NCI-H345 (cell line): Measurements from ENCODE around the gene CTIF.

Experiments
- DNase-seq: peaks from one replicate; lab custom pipeline; 2025; lab: John Stamatoyannopoulos, UW

The CTIF gene

DNA sequence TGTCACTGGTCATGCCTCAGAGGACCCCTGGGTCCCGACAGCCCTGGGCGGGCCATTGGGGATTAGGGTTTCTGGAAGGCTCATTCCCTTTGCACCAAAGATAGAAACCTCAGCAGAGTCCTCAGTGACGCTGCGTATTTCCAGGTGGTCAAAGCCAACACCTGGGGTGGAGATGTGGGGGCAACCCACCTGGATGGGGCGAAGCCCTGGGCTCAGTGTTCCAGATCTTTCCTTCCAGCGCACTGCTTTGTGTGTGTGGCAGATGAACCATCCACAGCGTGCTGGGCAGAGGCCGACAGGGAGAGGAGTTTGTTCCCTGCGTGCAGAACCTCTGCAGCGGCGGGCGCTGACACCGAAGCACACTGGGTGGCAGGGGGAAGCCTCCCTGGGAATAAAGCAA is 143.9 kb downstream of the CTIF start:
- DNase-seq, result no peak

DNA sequence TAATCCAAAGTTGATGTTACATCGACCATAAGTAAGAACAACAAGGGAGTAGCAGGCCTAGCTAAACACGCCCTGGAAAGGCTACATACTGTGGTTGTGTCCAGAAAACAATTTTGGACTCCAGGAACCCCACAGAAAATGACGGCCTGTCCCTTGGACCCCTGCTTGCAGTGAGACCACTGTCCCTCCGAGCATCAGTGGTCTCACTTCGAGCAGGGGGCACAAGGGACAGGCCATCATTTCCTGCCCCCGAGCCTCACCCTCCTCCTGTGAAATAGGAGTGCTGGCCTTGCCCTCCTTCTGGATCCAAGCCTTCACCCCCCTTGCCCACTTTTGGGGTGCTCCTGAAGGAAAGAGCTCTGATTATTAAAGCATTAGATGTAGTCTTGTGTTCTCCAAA is 144.4 kb downstream of the CTIF start:
- no peak for DNase-seq

DNA sequence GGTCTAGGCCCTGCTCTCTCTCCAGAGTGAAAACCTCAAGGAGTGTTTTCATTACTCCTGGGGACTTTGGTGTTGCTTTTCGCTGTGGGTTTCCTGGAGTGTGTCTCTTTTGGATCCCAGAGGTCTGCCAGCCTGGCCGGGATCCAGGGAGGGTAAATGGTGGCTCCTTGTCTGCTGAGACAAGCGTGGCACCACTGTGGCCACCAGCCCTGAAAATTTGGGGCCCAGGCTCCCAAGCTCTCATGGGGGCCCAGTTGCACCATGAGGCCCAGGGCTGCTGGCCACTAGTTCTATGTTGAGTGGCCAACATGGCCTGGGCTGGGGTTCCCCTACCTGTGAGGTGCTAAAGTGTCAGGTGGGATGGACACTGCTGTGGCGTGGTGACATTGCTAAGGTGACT is 144.8 kb downstream of the CTIF start:
- no peak for DNase-seq

DNA sequence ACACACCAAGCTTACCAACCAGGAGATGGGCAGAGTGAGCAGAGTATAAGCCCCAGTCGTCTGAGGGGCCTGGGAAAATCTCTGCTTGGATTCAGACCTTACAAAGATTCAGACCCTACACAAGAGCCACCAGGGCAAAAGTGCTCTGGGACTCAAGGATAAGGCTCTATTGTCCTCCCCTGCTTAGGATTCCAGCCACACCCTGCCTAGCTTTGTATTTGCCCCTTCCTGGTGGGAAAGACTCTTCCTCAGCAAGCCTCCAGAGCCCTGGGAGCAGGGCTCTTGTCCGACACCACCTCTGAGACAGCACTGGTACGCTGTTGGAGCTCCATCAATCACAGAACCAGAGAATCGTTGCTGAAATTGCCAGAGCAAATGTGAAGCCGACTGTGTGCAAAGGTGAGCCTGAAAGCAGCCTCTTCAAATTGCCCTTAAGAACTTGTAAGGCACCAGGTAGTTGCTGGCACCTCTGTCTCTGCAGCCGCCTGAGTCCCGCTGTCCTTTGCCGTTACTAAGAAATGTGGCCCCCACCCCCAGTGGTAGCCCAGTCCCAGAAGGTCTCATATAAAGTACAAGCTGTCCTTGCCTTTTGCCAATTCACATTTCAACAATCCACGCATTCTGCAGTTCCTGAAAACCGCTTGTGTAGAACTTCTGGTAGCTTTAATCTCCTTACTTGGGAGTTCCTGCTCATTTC is 148.7 kb downstream of the CTIF start:
- DNase-seq, result no peak

DNA sequence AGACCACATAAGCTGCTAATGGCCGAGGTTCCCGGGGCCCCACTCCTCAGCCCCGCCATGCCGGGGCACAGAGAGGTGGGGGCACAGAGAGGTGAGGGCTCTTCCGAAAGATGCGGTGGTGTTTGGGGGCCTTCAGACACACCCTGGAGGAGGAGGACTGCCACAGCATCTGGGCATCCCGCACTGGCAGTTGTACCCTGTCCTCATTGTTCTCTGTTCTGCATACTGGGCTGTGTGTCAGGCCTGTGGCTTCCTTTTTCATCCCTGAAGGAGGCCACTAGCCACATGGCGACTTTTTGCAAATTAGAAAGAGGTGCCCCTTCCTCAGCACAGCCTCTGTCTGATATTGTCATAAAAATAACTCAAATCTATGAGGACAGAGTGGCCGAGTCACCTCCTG is 150.1 kb downstream of the CTIF start:
- no peak for DNase-seq

DNA sequence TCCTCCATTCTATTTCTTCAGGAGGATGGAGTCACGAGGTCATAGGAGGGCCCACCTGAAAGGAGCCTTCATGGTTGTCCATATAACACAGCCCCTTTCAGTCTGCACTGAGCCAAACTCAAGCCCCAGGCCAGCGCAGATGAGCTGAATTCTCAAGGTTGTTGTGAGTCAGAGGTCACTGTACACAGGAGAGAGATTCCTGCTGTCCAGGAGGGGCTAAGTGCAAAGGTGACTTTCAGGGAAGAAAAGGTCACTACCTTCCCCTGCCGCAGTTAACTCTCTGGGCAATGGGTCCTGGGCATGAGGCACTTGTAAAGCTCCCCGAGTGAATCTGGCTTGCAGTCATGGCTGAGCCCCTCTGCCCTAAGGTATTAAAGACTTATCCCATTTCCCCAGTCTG is 150.7 kb downstream of the CTIF start:
- DNase-seq, result no peak

DNA sequence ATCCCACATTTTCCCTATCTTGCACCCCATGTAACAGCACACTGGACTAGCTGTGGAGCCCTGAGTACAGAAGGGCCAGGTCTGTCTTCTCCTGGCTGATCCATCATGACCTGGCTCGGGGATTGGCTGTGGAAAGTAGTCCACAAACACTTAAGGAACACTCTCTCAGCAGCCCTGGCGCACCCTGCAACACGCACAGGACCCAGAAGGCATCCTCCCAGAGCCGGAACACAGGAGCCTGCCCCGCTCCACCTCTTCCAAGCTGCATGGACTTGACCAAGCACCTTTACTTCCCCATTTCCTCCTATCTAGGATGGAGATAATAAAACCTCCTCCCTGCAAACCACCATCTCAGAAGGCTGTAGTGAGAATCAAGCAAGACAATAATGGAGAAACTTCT is 151.7 kb downstream of the CTIF start:
- DNase-seq, result no peak

DNA sequence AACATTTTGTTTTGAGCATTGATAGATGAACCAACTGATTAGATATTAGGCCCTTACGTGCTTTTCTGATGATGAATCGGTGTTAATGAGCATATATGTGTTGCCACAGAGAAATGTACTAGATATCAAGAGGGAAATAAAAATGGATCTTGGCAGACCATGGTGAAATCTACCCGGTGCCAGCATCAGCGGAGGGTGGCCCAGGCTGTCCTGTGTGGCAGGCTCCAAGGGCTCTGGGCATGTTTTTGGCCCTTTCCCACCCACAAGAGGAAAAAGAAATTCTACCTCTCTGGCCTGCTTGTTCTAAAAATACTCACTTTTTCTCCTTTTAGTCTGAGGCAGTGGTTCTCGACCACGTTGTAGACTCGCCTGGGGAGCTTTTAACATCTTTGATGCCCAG is 154.2 kb downstream of the CTIF start:
- no peak for DNase-seq

DNA sequence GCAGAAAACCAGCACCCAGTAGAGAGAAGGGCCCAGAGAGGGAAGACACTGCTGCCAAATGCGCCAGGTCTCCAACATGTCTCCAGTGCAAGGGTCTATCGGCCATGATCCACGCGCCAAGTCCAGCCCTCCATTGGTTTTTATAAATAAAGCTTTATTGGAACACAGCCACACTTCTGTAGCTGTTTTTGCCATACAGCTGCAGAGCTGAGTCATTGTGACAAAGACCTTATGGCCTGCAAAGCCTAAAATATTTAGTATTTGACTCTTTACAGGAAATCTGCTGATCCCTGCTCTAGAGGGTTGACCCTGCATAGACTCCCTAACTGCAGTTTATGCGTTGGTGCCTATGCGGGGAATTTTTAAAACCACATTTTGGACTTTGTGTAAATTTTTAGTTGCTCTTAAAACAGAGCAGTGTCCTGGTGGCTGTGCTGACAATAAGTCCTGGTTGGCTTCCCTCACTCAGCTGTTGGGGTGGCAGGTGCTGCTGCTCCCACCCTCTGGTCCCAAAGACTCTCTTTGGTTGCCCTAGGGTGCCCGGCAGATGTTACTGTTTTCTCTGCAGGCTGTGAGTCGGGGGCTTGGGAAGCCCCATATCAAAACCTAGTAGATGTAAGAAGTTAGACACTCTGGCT is 154.9 kb downstream of the CTIF start:
- no peak for DNase-seq

DNA sequence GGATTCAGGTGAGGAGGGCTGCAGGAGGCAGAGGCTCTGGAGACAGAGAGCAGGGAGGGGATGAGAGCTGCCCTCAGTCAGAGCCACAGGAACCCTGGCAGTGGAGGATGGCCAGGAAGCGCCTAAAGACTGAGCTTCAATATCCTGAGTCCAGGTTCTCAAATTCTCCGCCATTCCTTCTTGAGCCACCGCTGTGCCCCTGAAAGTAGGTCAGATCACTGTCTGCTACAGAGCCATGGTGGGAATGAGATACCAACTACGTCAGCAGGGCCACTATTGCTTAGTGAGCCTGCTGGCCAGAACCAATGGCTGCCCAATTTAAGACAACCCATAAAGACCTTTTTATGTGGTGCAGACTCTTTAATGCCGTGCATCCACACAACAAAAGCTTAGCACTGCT is 155.5 kb downstream of the CTIF start:
- no peak for DNase-seq

DNA sequence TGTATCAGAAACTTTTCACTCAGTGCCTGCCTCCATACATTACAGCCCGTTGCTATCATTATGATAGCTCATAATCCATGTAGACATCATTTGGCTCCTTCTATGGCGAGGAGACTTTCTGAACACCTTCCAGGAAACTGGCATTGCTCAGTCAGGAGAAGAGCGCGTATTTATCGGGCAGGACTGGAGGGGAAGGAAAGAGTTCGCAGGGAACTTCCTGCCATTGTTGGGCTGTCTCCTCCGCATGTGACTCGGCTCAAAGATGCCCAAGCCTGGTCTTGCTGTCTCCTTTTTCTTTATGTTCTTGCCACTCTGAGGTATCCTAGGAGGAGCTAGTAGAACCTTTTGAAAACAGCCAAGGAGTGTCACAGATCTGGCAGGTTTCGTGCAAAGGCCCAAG is 156.8 kb downstream of the CTIF start:
- DNase-seq, result no peak

DNA sequence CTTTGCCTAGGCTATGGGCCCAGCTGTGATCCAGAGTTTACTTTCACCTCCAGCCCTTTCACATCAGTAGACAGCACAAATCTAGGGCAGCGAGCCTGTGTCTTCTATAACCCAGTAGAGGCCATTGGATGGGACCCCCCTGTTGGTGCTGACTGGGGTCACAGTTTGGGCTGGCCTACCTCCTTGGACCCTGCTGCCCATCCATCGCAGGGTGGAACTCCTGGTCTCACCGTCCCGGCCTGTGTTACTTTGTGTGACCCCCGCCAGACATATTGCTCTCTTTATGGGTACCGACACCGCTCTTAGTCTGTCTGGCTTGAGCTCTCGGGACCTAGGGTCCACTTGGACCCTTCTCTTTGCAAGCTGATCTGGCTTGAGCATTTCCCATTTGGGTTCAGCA is 157.4 kb downstream of the CTIF start:
- no peak for DNase-seq

DNA sequence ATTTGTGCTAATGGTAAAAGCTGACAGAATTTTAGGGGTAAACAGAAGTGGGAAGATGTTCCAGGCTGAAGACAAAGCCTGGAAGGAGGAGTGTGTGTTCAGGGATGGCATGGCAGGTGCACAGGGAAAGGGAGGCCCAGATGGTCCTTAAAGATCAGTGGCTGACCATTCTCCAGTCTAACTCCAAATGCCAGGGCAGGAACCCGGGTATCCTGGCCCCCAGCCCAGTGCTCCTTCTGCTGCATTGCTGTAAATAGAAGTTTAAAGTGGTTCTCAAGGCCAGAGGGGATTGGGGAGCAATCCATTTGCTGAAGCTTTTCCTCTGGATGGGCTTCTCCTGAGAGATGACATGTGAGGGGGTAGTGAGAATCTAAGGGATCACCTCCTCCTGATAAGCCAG is 158.6 kb downstream of the CTIF start:
- DNase-seq, result no peak

DNA sequence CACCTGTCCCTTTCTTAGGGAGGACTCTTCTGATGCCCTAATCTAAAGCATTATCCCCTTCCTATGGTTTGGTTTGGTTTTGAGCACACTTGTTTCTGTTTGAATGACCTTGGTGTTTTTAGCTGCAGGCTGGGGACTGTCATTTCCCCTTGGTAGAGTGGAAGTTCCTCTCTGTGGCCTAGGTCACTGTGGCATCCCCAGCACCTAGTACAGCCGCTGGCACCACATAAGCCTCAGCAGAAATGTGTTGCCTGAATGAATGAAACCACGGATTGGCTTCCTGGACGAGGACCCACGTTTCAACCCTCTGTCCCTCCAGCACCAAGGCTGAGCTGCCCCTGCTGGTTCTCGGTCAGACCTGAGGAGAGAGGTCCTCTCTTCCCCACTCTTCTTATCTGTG is 159.9 kb downstream of the CTIF start:
- no peak for DNase-seq

DNA sequence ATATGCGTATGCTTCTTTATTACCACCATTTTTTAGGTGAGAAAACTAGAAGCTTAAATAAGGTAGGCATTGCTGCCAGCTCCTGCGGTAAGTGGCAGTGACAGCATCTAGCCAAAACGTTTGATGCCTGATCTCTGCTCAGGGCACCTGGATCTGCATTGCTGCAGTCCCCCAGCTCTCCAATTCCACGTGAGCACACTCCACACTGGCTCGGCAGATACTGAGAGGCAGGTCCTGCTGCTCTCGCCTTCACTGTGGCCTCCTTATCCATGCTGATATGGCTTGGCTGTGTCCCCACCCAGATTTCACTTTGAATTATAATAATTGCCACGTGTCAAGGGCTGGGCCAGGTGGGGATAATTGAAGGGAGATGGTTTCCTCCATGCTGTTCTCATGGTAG is 160.9 kb downstream of the CTIF start:
- DNase-seq, result no peak

DNA sequence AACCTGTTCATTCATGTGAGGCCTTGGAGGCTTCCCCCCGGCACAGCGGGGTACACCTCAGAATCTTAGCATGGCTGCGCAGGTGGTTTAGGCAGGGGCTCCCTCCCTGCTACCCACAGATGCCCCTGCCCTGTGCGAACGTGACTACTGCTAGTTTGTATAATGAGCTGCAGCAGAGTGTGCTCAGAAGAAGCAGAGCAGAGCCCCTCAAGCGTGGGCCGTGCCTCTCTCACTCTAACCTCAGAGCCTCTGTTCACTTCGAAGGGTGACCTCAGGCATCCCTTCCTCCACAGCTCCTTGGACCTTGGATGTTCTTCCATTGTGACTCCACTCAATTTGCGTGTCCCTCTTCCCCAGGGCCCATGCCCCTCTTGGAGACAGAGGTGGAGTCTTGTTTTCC is 161.6 kb downstream of the CTIF start:
- no peak for DNase-seq

DNA sequence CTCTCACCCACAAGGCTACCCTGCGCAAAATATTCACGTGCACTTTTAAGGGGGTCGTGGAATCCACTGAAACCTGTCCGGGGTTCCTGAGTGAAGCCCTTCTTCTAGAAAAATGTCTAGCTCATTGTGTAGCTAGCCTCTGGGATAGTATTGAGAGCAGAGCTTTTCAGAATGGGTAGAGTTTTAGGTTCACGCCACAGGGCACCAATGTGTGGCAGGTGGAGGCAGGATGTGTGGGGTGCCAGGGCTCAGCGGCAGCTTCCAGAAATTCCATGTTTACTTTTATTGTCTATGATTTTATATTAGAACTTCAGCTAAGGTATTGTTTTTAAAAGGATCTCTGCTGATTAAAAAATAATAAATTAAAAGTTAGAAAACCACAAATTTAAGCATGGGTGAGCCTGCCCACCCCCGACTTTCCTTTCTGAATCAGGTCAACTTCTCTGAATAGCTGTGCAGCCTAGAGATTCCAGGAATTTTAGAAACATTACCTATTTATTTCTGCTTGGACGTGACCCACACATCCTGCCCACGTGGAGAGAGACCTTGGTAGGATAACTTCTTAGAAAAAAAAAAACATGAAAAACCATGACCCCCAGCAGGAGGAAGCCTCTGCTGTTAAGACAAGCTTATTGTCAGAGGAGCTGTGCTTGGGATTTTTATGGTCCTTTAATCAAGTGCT is 163.7 kb downstream of the CTIF start:
- no peak for DNase-seq

DNA sequence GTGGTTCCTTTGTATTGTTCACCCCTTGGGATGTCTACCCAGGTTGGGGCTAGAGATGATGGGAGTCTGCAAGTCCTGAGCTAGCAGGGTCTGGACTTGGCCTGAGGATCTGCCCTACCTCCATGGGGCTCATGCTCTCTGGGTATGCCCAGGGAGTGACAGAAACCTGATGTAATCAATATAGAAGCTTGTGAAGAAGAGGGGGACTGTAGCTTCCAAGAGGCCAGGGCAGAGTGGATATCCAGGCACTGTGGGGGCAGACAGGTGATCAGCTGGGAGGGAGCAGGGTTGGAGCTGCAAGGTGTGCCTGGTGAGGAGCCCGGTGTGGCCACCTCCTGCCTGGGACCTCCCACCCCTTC is 164.2 kb downstream of the CTIF start:
- no peak for DNase-seq

DNA sequence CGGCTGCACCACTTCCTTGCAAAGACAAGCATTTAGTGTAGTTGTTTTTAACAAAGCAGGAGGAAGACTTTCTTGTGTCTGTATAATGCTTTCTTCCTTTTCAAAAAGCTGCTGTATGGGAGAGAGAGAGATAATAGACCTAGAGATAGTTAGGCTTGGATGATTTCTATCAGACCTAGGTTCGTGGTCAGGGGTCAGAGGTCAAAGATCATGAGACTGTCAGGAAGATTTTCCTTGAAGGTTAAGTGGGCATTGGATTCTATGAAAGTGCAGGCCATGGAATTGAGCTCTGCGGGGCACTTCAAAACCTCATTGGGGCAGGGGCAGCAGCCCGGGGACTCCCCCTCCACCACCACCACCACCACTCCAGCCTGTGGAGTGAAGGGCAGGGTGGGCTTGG is 164.6 kb downstream of the CTIF start:
- DNase-seq, result no peak

DNA sequence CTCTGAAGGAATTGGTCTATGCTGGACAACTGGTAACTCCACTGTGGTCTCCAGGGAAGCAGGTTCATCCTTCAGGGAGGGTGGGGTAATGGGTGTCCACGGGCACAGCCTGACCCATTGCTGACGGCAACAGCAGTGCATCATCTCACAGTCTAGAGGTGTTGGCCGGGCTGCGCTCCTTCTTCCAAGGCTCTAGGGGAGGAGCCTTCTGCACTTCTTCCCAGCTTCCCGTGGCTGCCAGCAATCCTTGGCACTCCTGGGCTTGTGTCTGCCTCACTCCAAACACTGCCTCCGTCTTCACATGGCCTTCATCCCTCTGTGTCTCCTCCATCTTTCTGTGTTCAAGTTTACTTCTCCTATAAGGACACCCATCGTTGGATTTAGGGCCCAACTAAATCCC is 166.2 kb downstream of the CTIF start:
- no peak for DNase-seq

DNA sequence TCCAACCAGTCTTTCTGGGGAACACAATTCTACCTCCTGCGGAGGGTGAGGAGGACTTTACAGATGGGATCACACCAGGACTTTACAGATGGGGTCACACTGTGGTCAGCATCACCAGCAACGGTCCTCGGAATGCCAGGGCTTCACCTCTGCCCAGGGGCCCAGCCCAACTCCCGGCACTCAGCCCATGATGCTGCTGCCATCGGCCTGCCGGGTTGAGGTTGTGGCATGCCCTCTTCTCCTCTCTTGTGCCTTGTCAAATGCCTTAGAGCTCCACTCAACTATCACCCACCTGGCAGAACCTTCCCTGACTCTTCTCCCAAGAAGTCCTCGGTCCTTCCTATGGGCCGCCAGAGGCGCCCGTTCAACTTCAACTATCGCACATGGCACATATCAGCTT is 166.7 kb downstream of the CTIF start:
- DNase-seq, result no peak

DNA sequence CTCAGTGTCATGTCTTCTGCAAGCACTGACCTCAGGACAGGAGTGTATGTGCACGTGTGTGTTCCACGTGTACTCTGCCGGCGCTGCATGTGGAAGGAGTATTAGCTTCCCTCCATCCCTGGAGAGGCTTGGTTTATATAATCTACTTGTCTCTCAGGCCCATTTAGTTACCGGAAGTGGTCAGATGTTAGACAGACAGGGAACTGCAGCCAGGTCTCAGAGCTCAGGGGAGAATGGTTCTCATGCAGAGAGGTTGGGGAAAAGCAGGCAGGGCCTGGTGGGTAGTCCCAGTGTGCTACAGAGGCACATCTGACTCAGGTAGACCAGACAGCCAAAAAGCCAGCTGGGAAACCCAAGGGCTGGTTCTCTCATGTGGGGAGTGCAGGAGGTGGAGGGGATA is 167.9 kb downstream of the CTIF start:
- DNase-seq, result no peak

DNA sequence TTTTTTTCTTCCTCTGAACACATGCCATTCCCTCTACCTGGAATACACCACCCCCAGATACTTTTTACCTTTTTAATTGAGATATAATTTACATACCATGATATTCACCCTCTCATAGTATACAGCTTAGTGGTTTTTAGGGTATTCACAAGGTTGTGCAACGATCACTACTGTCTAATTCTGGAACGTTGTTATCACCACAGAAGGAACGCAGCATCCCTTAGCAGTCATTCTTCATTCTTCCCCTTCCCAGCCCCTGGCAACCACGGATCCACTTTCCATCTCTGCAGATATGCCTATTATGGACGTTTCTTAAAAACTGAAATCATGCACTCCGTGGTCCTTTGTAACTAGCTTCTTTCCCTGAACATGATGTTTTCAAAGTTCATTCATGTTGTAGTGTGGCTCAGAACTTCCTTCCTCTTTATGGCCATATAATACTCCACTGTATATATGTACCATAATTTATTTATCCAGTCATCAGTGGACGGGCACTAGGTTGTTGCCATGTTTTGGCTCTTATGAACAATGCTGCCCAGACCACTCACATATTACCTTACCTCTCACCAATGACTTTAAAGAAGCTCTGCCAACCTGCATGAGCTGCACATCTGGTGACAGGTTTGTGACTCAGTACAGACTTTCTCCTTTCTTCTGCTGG is 168.9 kb downstream of the CTIF start:
- no peak for DNase-seq
